Upper lobe of right lung (tissue), 1 donor: ENCODE results near the gene CROCC2. TPM values are rescaled to one million over a fixed set of nuclear protein-coding genes. Genes with fewer than 3 reads are reported as not detected.
A peak's percentile ranks its signal among the peaks of the same experiment; 100 is the strongest.

Experiments used
- ATAC-seq: fragments of 200-7000 bp; cut with Tn5 transposase; one replicate; pipeline ENCODE4 v1.9.1; 2020; ENCODE audit warnings: mild to moderate bottlenecking, moderate library complexity
- DNase-seq: peaks from one replicate; pipeline ENCODE4 v3.0.0-alpha.2; 2020
- H3K27ac ChIP-seq: fragments of 200-600 bp; one replicate; pipeline ENCODE4 v1.8.0; 2022
- H3K27me3 ChIP-seq: fragments of 200-600 bp; one replicate; pipeline ENCODE4 v1.8.0; 2022; ENCODE audit warnings: mild to moderate bottlenecking
- H3K36me3 ChIP-seq: fragments of 200-600 bp; one replicate; pipeline ENCODE4 v1.8.0; 2022
- H3K4me1 ChIP-seq: fragments of 200-600 bp; one replicate; pipeline ENCODE4 v1.8.0; 2022
- H3K4me3 ChIP-seq: fragments of 200-600 bp; one replicate; pipeline ENCODE4 v1.8.0; 2022; ENCODE audit warnings: mild to moderate bottlenecking
- H3K9me3 ChIP-seq: fragments of 200-600 bp; one replicate; pipeline ENCODE4 v1.8.0; 2022
- CTCF ChIP-seq: fragments of 200-600 bp; IDR thresholded peaks from one replicate; pipeline ENCODE4 v1.8.0; 2022; ENCODE audit warnings: antibody characterized with exemption
- intact Hi-C: fragments of 100-400 bp; cut with DNase I; formaldehyde crosslinking; loops from one replicate; pipeline ENCODE4 v1.11.0; 2022
- total RNA-seq: library from RNA; stranded (reverse); fragmentation: NEBNext Ultra II Directional; extraction: Animal tissue kit (Norgen Biotek cat#: 25700); gene quantifications from one replicate; pipeline ENCODE4 v1.2.1, GENCODE V29; 2021
- donor health status: DM: no; HTN: yes; CAD: no; lungs with severe emphysema.

The CROCC2 gene
- total RNA-seq, 1 donor from 2014 or later = 0.26 TPM

GRCh38 chr2:241005569-241005968 lies 99.4 kb downstream of the CROCC2 start:
- intact Hi-C loops = no loop called here
- no peaks in the 10 kb centered on the region for H3K36me3 ChIP-seq
- H3K27me3 ChIP-seq = no peaks in the 10 kb centered on the region
- TF ChIP-seq CTCF = no peak
- ATAC-seq (no peak), DNase-seq (no peak)
- H3K4me1 ChIP-seq = peaks cover 36% of the 10 kb centered on the region
- no peak overlapping the region for H3K27ac ChIP-seq
- H3K4me3 ChIP-seq = no peak overlapping the region
- H3K9me3 ChIP-seq = peaks cover 19% of the 10 kb centered on the region

GRCh38 chr2:241006412-241006811 lies 100.3 kb downstream of the CROCC2 start:
- DNase-seq = no peak
- Histone ChIP-seq H3K4me1 (peaks cover 31% of the 10 kb centered on the region), H3K9me3 (peaks cover 19% of the 10 kb centered on the region), H3K27ac (no peak overlapping the region), H3K27me3 (no peaks in the 10 kb centered on the region), H3K36me3 (no peaks in the 10 kb centered on the region), H3K4me3 (no peak overlapping the region)
- no peak for ATAC-seq
- intact Hi-C loops = no loop called here
- no peak for TF ChIP-seq CTCF

- TF ChIP-seq CTCF = no peak
- Histone ChIP-seq H3K9me3 (peaks cover 19% of the 10 kb centered on the region), H3K36me3 (no peaks in the 10 kb centered on the region), H3K27ac (no peak overlapping the region), H3K4me3 (no peak overlapping the region), H3K4me1 (peaks cover 27% of the 10 kb centered on the region), H3K27me3 (no peaks in the 10 kb centered on the region)
- intact Hi-C loops = no loop called here
- DNase-seq = peak; percentile 22
- ATAC-seq = no peak
Observed at GRCh38 chr2:241007111-241007510, 101.0 kb downstream of the CROCC2 start.

GRCh38 chr2:241007880-241008710 lies 102.0 kb downstream of the CROCC2 start:
- H3K27ac ChIP-seq = no peak overlapping the region
- peaks cover 19% of the 10 kb centered on the region for H3K9me3 ChIP-seq
- DNase-seq = peak; percentile 60
- peaks cover 25% of the 10 kb centered on the region for H3K4me1 ChIP-seq
- H3K27me3 ChIP-seq = no peaks in the 10 kb centered on the region
- no peak for ATAC-seq
- H3K4me3 ChIP-seq = no peak overlapping the region
- TF ChIP-seq CTCF = no peak
- intact Hi-C loops = no loop called here
- H3K36me3 ChIP-seq = no peaks in the 10 kb centered on the region

- Histone ChIP-seq H3K27ac (no peak overlapping the region), H3K27me3 (no peaks in the 10 kb centered on the region), H3K9me3 (peaks cover 16% of the 10 kb centered on the region), H3K4me3 (no peak overlapping the region), H3K36me3 (no peaks in the 10 kb centered on the region), H3K4me1 (peaks cover 25% of the 10 kb centered on the region)
- DNase-seq (no peak), ATAC-seq (no peak)
- no peak for TF ChIP-seq CTCF
- intact Hi-C loops = no loop called here
Observed at GRCh38 chr2:241008711-241009121, 102.6 kb downstream of the CROCC2 start.
